ENCODE results near the gene METTL26.

METTL26 gene

DNA sequence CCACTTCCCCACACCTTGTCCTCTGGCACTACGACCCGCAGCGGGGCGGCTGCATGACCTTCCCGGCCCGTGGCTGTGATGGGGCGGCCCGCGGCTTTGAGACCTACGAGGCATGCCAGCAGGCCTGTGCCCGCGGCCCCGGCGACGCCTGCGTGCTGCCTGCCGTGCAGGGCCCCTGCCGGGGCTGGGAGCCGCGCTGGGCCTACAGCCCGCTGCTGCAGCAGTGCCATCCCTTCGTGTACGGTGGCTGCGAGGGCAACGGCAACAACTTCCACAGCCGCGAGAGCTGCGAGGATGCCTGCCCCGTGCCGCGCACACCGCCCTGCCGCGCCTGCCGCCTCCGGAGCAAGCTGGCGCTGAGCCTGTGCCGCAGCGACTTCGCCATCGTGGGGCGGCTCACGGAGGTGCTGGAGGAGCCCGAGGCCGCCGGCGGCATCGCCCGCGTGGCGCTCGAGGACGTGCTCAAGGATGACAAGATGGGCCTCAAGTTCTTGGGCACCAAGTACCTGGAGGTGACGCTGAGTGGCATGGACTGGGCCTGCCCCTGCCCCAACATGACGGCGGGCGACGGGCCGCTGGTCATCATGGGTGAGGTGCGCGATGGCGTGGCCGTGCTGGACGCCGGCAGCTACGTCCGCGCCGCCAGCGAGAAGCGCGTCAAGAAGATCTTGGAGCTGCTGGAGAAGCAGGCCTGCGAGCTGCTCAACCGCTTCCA, 2.6 kb downstream of the METTL26 start:
- Histone ChIP-seq H2AFZ (ENCODE audit: low read depth, low read length, severe bottlenecking) (no peak overlapping the region), H4K20me1 (ENCODE audit: low read depth, low read length) (no peaks in the 10 kb centered on the region), H3K79me2 (ENCODE audit: insufficient read depth, low read length) (no peaks in the 10 kb centered on the region), H3K9me3 (ENCODE audit: insufficient read depth, low read length) (no peaks in the 10 kb centered on the region), H3K9ac (ENCODE audit: low read length) (no peak overlapping the region), H3K4me3 (ENCODE audit: insufficient read depth, low read length, poor library complexity, severe bottlenecking) (no peak overlapping the region), H3K9me2 (replicated peaks; ENCODE audit: insufficient read depth, low read length) (no peaks in the 10 kb centered on the region), H3K27me3 (ENCODE audit: low read length) (no peaks in the 10 kb centered on the region), H3F3A (ENCODE audit: insufficient read depth) (no peaks in the 10 kb centered on the region; the same call in 1 of the 2 replicates), H3K36me3 (ENCODE audit: low read length) (no peaks in the 10 kb centered on the region), H3K27ac (ENCODE audit: low read depth, low read length) (no peak overlapping the region), H3K4me2 (ENCODE audit: low read depth, low read length, poor library complexity, severe bottlenecking) (no peak overlapping the region)
- no peak for TF ChIP-seq CTCF (IDR thresholded peaks at IDR 0.05; ENCODE audit: insufficient read depth, low read length, poor library complexity, severe bottlenecking)
- TF ChIP-seq EZH2phosphoT487 (conservative IDR thresholded peaks at IDR 0.05; ENCODE audit: low read length), result no peak

DNA sequence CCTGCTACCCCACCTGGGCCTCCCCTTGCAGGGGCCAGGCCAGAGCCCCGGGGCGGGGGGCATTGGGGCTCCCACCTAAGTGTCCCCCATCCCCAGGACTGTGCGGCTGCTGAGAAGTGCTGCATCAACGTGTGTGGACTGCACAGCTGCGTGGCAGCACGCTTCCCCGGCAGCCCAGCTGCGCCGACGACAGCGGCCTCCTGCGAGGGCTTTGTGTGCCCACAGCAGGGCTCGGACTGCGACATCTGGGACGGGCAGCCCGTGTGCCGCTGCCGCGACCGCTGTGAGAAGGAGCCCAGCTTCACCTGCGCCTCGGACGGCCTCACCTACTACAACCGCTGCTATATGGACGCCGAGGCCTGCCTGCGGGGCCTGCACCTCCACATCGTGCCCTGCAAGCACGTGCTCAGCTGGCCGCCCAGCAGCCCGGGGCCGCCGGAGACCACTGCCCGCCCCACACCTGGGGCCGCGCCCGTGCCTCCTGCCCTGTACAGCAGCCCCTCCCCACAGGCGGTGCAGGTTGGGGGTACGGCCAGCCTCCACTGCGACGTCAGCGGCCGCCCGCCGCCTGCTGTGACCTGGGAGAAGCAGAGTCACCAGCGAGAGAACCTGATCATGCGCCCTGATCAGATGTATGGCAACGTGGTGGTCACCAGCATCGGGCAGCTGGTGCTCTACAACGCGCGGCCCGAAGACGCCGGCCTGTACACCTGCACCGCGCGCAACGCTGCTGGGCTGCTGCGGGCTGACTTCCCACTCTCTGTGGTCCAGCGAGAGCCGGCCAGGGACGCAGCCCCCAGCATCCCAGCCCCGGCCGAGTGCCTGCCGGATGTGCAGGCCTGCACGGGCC, 3.4 kb downstream of the METTL26 start:
- Histone ChIP-seq H3K27ac (ENCODE audit: low read depth, low read length) (no peak overlapping the region), H2AFZ (ENCODE audit: low read depth, low read length, severe bottlenecking) (no peak overlapping the region), H3K36me3 (ENCODE audit: low read length) (no peaks in the 10 kb centered on the region), H3K27me3 (ENCODE audit: low read length) (no peaks in the 10 kb centered on the region), H3K9me3 (ENCODE audit: insufficient read depth, low read length) (no peaks in the 10 kb centered on the region), H3K4me3 (ENCODE audit: insufficient read depth, low read length, poor library complexity, severe bottlenecking) (no peak overlapping the region), H3K4me2 (ENCODE audit: low read depth, low read length, poor library complexity, severe bottlenecking) (no peak overlapping the region), H3K79me2 (ENCODE audit: insufficient read depth, low read length) (no peaks in the 10 kb centered on the region), H3K9me2 (replicated peaks; ENCODE audit: insufficient read depth, low read length) (no peaks in the 10 kb centered on the region), H4K20me1 (ENCODE audit: low read depth, low read length) (no peaks in the 10 kb centered on the region), H3K9ac (ENCODE audit: low read length) (no peak overlapping the region), H3F3A (ENCODE audit: insufficient read depth) (no peaks in the 10 kb centered on the region; the same call in 1 of the 2 replicates)
- TF ChIP-seq CTCF (IDR thresholded peaks at IDR 0.05; ENCODE audit: insufficient read depth, low read length, poor library complexity, severe bottlenecking), result no peak
- no peak for TF ChIP-seq EZH2phosphoT487 (conservative IDR thresholded peaks at IDR 0.05; ENCODE audit: low read length)

DNA sequence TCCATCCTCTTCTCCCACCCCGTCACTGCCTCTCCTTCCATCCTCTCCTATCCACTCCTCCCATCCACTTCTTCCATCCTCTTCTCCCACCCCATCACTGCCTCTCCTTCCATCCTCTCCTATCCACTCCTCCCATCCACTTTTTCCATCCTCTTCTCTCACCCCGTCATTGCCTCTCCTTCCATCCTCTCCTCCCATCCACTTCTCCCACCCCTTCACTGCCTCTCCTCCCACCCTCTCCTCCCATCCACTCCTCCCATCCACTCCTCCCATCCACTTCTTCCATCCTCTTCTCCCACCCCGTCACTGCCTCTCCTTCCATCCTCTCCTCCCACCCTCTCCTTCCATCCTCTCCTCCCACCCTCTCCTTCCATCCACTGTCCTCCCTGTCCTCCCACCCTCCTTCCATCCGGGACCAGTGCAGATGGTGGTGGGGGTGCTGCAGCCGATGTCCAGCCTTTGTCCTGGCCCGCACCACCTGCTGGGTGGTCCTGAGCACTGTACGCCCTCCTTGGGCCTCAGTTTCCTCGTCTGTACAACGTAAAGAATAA, 4.2 kb downstream of the METTL26 start:
- Histone ChIP-seq H2AFZ (ENCODE audit: low read depth, low read length, severe bottlenecking) (no peak overlapping the region), H3K4me3 (ENCODE audit: insufficient read depth, low read length, poor library complexity, severe bottlenecking) (no peak overlapping the region), H3K4me2 (ENCODE audit: low read depth, low read length, poor library complexity, severe bottlenecking) (no peak overlapping the region), H3K79me2 (ENCODE audit: insufficient read depth, low read length) (no peaks in the 10 kb centered on the region), H4K20me1 (ENCODE audit: low read depth, low read length) (no peaks in the 10 kb centered on the region), H3K9me3 (ENCODE audit: insufficient read depth, low read length) (no peaks in the 10 kb centered on the region), H3K9me2 (replicated peaks; ENCODE audit: insufficient read depth, low read length) (no peaks in the 10 kb centered on the region), H3K36me3 (ENCODE audit: low read length) (no peaks in the 10 kb centered on the region), H3F3A (ENCODE audit: insufficient read depth) (no peaks in the 10 kb centered on the region; the same call in 1 of the 2 replicates), H3K9ac (ENCODE audit: low read length) (no peak overlapping the region), H3K27ac (ENCODE audit: low read depth, low read length) (no peak overlapping the region), H3K27me3 (ENCODE audit: low read length) (no peaks in the 10 kb centered on the region)
- TF ChIP-seq EZH2phosphoT487 (conservative IDR thresholded peaks at IDR 0.05; ENCODE audit: low read length) (no peak), CTCF (IDR thresholded peaks at IDR 0.05; ENCODE audit: insufficient read depth, low read length, poor library complexity, severe bottlenecking) (no peak)
